Lower leg skin (tissue), 3 donors: ENCODE results near the gene PPP1R12B.
"Not testable (repeated sequence)": the region's sequence is repeated elsewhere in the genome, so short reads cannot be mapped to it uniquely, and the experiment has no call there.

Experiments used
- POLR2A ChIP-seq, 2 donors: fragments of 450-650 bp; IDR thresholded peaks; one replicate each; pipeline ENCODE4 v1.6.1; 2016 to 2017; ENCODE audit warnings: antibody characterized with exemption in 2 of 2, mild to moderate bottlenecking in 1 of 2, moderate library complexity in 1 of 2
- TF ChIP-seq, protein P1 (sequence below), 3 donors: fragments of 450-650 bp; IDR thresholded peaks; one replicate each; pipeline ENCODE4 v1.5.1; 2016; ENCODE audit warnings: antibody characterized with exemption in 3 of 3, mild to moderate bottlenecking in 3 of 3, moderate library complexity in 2 of 3

DNA sequence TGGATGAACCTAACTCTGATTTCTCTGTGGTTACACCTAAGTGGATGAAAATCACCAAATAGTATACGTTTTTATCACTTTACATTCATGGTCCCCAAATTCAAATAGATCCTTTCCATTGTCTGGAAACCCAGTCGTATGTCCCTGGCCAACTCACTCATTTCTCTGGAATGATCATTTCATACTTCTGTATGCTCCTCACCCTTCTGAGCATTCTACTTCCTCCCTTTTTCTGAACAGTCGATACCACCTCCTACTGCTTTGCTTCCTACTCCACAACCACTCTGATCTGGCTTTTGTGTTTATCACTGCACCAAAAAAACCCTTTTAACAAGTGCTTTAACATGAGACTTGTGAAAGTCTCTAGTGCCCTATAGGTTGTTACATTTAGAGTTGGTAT lies 47.3 kb downstream of the PPP1R12B start:
- TF ChIP-seq, protein P1, sequence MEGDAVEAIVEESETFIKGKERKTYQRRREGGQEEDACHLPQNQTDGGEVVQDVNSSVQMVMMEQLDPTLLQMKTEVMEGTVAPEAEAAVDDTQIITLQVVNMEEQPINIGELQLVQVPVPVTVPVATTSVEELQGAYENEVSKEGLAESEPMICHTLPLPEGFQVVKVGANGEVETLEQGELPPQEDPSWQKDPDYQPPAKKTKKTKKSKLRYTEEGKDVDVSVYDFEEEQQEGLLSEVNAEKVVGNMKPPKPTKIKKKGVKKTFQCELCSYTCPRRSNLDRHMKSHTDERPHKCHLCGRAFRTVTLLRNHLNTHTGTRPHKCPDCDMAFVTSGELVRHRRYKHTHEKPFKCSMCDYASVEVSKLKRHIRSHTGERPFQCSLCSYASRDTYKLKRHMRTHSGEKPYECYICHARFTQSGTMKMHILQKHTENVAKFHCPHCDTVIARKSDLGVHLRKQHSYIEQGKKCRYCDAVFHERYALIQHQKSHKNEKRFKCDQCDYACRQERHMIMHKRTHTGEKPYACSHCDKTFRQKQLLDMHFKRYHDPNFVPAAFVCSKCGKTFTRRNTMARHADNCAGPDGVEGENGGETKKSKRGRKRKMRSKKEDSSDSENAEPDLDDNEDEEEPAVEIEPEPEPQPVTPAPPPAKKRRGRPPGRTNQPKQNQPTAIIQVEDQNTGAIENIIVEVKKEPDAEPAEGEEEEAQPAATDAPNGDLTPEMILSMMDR (IDR thresholded peaks at IDR 0.05) = not testable (repeated sequence)
- not testable (repeated sequence) for TF ChIP-seq POLR2A (IDR thresholded peaks at IDR 0.05)
